B cell (primary cell): Measurements from ENCODE around the gene HSD3B1.

Experiments
- CTCF ChIP-seq: fragments of 200-600 bp; IDR thresholded peaks from one replicate; pipeline ENCODE4 v1.8.0; 2022; ENCODE audit warnings: antibody characterized with exemption, mild to moderate bottlenecking
- EZH2 ChIP-seq: IDR thresholded peaks from 2 replicates; pipeline ENCODE4 v1.6.1; 2012; ENCODE audit warnings: borderline replicate concordance, low read depth, mild to moderate bottlenecking, moderate library complexity, low read length; ENCODE audit not compliant: insufficient read depth, poor library complexity, severe bottlenecking

- TF ChIP-seq CTCF (no peak), EZH2 (no peak)
These were observed 40.8 kb downstream of the HSD3B1 start for GRCh38 chr1:119547805-119548204.
